ENCODE data around the gene AKAP12.

The AKAP12 gene, protein sequence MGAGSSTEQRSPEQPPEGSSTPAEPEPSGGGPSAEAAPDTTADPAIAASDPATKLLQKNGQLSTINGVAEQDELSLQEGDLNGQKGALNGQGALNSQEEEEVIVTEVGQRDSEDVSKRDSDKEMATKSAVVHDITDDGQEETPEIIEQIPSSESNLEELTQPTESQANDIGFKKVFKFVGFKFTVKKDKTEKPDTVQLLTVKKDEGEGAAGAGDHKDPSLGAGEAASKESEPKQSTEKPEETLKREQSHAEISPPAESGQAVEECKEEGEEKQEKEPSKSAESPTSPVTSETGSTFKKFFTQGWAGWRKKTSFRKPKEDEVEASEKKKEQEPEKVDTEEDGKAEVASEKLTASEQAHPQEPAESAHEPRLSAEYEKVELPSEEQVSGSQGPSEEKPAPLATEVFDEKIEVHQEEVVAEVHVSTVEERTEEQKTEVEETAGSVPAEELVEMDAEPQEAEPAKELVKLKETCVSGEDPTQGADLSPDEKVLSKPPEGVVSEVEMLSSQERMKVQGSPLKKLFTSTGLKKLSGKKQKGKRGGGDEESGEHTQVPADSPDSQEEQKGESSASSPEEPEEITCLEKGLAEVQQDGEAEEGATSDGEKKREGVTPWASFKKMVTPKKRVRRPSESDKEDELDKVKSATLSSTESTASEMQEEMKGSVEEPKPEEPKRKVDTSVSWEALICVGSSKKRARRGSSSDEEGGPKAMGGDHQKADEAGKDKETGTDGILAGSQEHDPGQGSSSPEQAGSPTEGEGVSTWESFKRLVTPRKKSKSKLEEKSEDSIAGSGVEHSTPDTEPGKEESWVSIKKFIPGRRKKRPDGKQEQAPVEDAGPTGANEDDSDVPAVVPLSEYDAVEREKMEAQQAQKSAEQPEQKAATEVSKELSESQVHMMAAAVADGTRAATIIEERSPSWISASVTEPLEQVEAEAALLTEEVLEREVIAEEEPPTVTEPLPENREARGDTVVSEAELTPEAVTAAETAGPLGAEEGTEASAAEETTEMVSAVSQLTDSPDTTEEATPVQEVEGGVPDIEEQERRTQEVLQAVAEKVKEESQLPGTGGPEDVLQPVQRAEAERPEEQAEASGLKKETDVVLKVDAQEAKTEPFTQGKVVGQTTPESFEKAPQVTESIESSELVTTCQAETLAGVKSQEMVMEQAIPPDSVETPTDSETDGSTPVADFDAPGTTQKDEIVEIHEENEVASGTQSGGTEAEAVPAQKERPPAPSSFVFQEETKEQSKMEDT (N-terminal part only)

DNA sequence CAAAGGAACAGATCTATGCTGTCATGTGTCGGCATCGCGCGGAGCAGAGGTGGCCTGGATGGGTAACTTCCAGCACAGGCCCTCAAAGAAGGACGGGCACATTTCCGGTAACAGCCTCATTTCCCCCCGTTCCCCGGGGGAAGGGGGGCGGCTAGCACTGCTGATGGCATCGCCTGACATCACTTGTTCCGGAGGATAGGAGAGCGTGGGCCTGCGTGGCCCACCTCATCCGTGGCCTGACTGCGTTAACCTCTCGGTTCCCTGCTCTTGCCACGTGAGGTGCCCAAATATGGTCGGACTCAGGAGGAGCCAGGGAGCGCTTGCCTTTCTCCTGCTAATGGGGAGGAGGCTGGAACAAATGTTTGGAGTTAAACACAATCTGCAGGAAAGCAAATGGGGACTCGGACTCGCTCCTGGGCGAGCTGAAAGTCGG lies at the start of gene AKAP12:
Gene AKAP12, plus strand, starts transcription at position 365 of the 433 bp plus-strand sequence. CDS start 596 bp downstream, outside the sequence.
- no peak for DNase-seq

DNA sequence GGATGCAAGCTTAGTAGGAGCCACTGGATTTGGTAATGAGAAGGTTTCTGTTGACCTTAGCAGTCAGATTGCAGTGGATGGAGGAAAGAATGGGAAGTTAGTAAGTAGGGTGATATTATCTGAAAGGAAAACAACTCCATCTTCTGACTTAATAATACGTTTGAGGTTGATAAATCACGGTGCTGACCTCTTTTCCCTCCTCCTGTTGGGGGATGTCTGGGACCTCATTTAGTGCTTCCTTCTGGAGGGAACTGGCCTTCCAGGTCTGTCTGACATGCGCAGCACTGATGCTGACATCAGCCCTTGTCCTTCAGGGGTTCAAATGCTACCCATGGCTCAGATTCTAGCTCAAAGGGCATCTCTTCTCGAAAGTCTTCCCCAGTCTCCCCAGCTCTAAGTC lies 48.2 kb upstream of the AKAP12 start:
- no peak for DNase-seq

DNA sequence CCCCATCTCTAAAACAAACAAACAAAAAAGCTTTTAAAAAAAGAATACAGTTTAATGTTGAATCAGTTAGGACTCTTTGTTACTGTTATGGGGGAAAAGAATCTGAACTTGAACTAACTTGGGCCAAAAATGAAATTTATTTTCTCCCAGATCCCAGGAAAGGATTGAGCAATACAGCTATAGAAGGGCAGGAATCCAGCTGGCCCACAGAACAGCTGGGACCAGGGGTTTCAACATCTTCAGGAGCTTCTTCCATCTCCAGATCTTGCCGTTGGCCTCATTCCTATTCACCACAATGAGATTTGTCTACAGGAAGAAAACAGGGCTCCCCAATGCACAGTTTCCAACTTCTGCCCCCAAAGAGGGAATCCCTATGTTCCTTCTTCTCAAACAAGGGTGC lies 43.2 kb upstream of the AKAP12 start:
- DNase-seq, result no peak

DNA sequence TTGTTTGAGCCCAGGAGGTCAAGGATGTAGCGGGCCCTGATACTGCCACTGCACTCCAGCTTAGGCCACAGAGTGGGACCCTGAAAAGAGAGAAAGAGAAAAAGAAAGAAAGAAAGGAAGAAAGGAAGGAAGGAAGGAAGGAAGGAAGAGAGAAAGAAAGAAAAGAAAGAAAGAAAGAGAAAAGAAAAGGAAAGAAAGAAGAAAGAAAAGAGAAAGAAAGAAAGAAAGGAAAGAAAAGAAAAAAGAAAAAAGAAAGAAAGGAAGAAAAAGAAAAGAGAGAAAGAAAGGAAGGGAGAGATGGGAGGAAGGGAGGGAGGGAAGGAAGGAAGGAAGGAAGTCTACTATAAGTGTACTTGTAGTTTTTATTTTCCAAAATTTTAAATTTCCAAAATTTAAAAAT lies 42.2 kb upstream of the AKAP12 start:
- DNase-seq, result no peak

DNA sequence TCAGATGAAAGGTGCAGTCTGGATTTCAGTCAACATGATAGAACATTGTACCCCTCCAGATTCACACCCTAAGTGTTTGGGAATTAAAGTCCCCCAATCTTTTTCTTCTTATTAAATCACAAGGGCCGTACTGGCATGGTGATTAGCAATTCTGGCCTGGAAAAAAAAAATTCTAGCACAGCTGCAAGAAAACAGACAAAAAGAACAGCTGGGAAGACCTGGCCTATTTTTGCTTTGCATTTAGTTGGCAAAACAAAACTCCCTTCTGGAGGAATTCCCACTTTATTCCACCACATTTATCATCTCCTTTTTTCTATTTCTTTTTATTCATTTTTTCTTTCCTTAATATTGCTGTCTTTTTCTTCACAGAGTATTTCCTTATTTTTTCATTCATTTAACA lies 39.8 kb upstream of the AKAP12 start:
- no peak for DNase-seq

DNA sequence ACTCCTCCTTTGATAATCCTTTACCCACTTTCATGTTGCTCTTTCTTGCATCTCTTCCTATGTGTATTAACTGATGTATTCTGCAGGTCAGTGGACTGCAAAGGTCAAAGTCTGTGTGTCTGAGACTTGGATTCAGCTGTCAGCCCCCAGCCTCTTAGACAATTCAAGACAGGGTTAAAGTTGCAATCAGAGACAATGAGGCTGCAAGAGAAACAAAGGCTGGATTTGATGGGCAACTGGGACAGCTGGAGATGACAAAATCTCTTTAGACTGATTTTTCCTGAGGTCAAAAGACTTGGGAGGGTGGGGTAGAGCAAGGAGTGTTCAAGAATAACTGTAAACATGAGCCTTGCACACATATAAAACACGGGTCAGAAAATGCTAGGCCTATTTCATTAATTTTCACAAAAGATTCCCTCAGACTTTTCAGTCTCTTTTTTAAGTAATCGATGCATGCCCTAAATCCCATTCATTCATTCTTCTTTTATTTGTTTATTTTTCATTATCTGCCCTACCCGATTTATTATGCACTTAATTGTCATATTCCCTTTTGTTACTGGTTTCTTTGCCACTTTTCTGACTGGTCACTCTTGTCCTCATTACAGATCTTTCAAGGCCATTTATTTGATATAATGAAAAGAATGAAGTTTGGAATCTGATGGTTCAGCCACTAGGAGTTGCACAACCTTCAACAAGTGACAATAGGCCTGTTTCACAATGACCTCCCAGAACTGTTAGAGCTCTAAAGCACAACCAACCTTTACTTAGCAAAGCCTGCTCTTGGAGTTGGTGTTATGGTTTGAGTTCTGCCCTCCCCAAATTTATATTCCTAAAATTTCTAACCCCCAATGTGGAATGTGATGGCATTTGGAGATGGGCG lies 33.8 kb upstream of the AKAP12 start:
- no peak for DNase-seq

DNA sequence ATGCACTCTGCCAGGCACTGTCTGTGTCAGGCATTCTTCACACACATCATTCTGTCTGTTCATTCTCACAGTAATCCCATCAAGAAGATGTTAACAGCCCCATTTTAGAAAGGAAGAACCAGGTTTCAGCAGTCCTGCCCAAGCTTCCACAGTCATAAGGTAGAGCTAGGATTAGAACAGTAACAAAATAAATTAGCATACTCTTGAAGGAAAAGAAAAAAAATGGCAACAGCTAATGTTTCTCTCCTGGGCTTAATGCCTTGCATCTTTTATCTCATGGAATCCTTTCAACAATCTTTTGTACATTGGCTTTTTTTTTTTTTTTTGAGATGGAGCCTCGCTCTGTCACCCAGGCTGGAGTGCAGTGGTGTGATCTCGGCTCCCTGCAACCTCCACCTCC lies 32.1 kb upstream of the AKAP12 start:
- DNase-seq, result no peak

DNA sequence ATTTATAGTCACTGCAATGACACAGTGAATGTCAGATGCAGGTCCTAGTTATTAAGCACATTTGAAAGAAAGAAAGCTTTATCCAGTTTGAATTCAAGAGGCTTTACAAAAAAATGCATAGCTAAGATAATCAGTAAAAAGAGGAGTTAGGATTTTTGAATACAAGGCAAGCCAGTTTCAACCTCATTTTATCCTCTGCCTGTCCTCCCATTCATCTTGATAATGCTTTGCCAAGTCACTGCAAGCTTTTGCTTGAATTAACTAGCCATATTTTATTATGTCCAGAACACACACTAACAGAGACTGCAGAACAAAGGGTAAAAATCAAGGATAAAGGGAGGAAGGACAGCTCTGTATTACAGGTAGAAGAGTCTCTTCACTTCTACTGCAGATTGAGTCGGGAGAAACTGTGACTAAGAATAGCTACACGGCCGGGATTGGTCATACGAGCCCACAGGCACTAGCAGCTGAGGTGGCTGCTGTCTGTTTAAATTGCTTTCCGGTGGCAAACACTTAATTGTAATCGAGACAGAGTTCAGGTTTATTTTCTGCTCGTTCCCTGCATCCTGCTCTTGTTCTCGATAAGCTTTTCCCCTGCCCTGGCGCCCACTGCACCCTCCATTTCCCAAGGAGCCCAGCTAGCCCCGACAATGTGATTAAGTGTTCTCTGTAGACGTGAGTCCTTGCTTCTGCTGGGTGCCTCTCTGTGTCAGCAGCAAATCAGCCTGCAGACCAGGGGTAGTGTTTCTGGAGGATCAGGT lies 30.5 kb upstream of the AKAP12 start:
- DNase-seq, result no peak

DNA sequence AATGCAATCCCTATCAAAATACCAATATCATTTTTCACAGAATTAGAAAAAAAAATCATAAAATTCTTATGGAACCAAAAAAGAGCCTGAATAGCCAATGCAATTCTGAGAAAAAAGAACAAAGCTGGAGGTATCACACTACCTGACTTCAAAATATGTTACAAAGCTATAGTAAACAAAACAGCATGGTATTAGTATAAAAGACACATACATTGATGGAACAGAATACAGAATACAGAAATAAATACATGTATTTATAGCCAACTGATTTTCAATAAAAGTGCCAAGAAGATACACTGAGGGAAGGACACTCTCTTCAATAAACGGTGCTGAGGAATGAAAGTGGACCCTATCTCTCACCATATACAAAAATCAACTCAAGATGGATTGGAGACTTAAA lies 28.7 kb upstream of the AKAP12 start:
- DNase-seq, result no peak

DNA sequence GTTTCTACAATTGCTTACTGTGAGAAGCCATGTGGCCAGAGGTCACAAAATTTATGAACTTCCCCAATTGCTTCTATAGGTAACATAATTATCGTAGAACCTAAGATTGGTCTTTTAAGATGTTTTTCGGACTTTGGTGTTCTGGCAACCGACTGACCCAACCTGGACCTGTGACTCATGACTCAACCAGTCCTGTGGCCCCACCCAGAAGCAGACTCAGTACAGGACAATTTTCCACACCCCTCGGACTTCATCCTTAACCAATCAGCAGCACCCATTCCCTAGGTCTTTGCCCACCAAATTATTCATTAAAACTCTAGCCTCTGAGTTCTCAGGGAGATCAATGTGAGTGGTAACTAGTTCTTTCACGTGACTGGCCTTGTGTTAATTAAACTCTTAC lies 26.4 kb upstream of the AKAP12 start:
- no peak for DNase-seq

DNA sequence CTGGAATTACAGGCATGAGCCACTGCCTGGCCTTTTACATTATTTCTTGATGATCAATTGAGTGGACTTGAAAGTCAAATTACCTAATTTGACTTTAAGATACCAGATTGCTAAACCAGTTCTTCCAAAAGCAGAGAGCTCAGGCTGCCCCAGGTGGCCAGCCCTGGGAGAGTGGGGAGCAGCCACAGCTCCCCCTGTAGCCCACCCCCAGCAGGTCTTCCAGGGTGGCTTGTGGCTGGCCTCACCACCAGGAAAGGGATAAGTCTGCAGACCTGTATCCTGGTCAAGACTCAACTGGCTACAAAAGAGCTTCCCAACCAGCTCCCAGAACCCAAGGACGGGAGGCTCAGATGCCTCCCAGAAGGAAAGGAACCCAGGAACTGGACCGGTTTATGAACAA lies 23.8 kb upstream of the AKAP12 start:
- DNase-seq, result no peak

DNA sequence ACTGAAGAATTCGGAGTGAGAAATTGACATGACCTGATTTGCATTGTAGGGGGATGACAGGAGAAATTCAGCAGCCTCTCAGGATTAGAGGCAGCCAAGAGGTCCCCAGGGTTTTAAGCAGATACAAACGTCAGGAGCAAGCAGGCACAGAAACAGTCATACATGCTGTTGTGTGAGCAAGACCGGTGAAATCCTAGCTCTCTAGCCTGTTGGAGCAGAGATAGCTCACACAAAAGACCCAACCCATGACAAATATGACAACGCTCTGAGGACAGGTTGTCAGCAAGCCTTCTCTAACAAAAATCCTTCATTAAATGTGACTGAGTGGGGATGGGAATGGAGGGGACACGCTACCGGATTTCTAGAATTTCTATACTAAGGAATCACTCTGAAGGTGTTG lies 23.0 kb upstream of the AKAP12 start:
- DNase-seq, result no peak

DNA sequence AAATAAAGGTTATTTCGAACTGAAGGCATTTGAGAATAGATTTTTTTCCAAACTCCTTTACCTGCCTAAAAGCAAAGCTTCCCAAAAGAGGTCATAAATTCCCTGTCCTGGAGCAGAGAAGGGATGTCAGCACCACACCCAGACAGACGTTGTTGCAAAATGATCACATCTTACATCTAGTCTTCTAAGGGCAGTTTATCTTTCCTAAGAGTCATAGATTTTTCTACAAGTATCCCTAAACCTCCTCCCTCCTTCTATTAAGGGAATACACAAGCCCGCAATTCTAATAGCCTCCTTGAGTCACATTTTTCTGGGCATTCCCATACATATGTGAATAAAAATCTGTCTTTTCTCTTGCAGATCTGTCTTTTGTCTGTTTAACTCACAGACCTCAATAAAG lies 20.6 kb upstream of the AKAP12 start:
- no peak for DNase-seq

DNA sequence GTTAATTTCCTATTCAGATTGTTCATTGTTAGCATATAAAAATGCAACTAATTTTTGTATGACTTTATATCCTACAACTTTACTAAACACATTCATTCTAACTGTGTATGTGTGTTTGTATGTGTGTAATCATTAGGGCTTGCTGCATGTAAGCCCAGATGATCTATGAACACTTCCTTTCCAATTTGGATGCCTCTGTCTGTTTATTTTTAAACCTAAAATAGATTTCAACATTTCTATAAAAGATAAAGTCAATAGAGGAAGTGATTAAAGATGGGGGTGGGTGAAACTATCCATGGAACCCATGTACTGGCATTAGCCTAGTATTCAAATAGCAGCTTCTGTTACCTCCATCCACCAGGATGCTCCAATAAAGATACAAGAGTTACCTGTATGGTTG lies 15.7 kb upstream of the AKAP12 start:
- DNase-seq, result no peak

DNA sequence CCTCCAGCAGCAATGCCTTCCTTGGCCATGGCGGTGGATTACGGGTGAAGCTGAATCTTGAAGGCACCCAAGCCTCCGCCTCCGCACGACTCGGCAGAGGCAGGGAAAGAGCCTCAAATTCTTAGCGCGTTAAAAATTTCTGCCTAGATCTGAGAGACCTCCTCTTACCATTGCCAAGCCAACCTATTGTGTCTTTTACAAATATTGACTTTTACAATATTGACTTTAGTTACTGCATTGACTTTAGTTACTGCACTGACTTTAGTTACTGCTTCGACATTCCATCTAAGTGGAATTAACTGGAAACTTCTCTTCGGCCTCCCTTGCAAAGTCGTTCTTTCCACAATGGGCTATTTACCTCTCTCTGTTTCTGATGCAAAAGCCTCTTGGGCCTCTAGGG lies 13.8 kb upstream of the AKAP12 start:
- no peak for DNase-seq

DNA sequence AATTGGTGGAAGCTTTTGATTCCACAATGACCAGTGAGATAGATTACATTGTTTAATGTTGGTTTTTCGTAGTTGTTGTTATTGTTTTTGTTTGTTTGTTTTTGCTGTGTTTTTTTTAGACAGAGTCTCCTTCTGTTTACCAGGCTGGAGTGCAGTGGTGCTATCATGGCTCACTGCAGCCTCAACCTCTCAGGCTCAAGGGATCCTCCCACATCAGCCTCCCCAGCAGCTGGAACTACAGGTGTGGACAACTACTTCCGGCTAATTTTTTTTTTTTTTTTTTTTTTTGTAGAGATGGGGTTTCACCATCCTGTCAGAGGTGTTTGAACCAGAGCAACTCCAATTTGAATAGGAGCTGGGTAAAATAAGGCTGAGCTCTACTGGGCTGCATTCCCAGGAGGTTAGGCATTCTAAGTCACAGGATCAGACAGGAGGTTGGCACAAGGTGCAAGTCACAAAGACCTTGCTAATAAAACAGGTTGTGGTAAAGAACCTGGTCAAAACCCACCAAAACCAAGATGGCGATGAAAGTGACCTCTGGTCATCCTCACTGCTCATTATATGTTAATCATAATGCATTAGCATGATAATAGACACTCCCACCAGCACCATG lies 10.9 kb upstream of the AKAP12 start:
- DNase-seq, result no peak

DNA sequence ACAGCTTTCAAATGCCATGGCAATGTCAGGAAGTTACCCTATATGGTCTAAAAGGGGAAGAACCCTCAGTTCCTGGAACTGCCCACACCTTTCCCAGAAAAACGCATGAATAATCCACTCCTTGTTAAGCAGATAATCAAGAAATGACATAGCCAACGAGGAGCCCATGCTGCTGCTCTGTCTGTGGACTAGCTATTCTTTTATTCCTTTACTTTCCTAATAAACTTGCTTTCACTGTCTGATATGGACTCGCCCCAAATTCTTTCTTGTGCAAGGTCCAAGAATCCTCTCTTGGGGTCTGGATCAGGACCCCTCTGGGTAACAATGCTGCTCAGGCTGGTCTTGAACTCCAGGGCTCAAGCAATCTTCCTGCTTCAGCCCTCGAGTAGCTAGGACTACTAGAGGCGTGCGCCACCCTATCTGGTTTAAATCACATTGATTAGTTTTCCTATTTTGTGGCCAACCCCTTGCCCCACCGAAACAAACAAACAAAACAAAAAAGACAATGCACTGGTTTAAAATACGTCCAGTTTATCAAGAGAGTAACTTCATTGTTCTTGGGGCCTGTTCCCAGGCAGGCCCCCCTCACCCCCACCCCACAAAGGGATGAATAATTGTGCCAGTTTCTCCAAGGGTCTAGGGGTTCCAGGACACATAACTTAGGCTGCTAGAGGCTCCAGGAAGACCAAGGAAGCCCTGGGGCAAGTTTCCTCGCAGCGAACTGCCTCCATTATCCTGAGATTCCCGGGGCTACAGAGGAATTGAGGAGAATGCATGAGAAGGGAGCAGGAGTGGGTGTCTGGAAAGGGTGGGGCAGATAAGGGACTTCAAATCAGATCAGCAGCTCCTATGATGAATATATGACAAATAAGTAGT lies 10.1 kb upstream of the AKAP12 start:
- no peak for DNase-seq

DNA sequence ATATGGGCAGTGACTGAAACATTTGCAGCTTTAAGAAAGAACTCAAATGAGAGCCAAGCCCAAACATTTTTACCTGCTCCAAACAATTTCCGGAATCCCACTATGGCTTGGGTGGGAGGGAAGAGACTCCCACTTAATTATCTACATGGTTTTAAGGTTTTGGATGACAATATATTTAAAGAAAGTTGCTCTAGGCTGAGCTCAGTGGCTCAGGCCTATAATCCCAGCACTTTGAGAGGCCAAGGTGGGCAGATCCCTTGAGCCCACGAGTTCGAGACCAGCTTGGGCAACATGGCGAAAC lies 9.5 kb upstream of the AKAP12 start:
- no peak for DNase-seq

DNA sequence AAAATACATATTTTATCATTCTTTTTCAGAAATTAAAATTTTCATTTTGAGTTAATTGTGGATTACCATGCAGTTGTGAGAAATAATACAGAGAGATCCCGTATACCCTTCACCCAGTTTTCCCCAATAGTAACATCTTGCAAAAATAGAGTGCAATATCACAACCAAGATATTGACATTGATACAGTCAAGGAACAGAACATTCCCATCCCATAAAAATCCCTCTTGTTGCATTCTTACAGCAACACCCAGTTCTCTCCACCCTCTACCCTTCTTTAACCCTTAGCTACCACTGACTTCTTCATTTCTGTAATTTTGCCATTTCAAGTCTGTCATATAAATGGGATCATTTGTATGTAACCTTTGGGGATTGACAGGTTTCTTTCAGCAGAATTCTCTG lies 6.9 kb upstream of the AKAP12 start:
- no peak for DNase-seq

DNA sequence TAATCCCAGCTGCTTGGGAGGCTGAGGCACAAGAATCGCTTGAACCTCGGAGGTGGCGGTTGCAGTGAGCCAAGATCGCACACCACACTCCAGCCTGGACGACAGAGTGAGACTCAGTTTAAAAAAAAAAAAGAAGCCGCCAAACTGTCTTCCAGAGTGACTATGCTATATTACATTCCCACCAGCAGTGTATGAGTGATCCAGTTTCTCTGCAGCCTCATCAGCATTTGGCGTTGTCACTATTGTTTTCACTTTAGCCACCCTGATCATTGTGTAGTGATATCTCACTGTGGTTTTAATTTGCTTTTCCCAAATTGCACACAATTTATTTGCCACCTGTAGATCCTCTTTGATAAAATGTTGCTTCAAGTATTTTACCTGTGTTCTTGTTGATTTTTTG lies 6.0 kb upstream of the AKAP12 start:
- no peak for DNase-seq

Measured in SHP77 treated with DMSO at 0.1 percent for 48 hours (cell line).